ENCODE data around the gene TEX19.
"Not testable (repeated sequence)": the region's sequence is repeated elsewhere in the genome, so short reads cannot be mapped to it uniquely, and the experiment has no call there.

TEX19 gene

DNA sequence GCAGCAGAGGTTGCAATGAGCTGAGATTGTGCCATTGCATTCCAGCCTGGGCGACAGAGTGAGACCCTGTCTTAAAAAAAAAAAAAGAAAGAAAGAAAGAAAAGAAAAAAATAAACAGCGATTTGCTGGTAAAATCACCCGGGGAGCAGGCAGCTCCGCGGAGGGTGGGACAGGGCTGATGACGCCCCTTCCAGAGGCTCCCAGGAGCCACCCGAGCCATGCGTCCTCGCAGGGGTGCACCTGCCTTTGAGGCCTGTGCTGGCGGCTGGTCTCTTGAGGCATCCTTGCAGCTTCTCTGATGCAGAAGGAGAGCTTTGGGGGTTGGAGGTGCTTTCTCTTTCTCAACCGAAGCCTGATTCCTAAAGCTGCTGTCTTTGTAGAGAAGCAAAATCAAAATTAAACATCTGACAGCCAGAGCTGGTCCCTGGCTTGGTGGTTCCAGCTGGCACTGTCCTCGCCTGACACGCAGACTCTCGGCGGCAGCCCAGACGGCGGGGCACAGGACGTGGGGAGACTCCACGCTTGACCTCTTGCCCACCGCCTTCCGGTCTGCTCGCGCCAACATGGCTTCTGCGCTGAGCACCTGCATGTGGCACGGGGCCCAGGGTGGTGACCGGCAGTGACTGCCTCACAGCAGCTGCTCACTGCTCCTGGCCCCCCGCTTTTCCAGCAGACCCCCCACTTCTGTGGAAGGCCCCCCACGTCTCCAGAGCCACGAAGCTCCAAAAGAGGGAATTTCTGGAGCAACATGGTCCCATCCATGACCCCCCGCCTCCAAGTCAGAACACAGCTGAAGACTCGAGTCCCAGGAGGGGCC, 19.1 kb downstream of the TEX19 start:
- Histone ChIP-seq H2BK15ac (replicated peaks; ENCODE audit: low read depth) (no peak overlapping the region), H3K79me1 (ENCODE audit: low read length) (no peaks in the 10 kb centered on the region), H3K18ac (ENCODE audit: low read length) (no peak overlapping the region), H4K8ac (ENCODE audit: low read depth, low read length) (no peak overlapping the region), H3K27ac (ENCODE audit: low read depth, low read length) (no peak overlapping the region), H2BK120ac (ENCODE audit: low read depth, low read length) (no peak overlapping the region), H3K4me1 (ENCODE audit: control insufficient read depth, low read depth, low read length) (no peaks in the 10 kb centered on the region), H3K4me3 (ENCODE audit: low read length) (no peak overlapping the region), H3K36me3 (ENCODE audit: control insufficient read depth, insufficient read depth, low read length) (no peaks in the 10 kb centered on the region), H3K27me3 (ENCODE audit: insufficient read depth, low read length, poor library complexity) (no peaks in the 10 kb centered on the region), H3K56ac (ENCODE audit: low read length) (no peak overlapping the region), H3K79me2 (ENCODE audit: control insufficient read depth, insufficient read depth, low read length) (no peaks in the 10 kb centered on the region), H2BK5ac (ENCODE audit: low read length) (no peak overlapping the region), H3K4me2 (ENCODE audit: low read length) (no peak overlapping the region), H3K9ac (ENCODE audit: low read length) (no peak overlapping the region), H3K4ac (ENCODE audit: low read depth, low read length) (no peak overlapping the region), H3K23ac (ENCODE audit: low read length) (no peak overlapping the region), H4K5ac (ENCODE audit: low read length) (no peak overlapping the region), H2AK5ac (ENCODE audit: low read length) (no peak overlapping the region)
- DNase-seq, result no peak
- WGBS (ENCODE audit: extremely low coverage, insufficient coverage, low lambda C conversion rate), result no CpG with 5 or more reads among the region's 31 CpGs

DNA sequence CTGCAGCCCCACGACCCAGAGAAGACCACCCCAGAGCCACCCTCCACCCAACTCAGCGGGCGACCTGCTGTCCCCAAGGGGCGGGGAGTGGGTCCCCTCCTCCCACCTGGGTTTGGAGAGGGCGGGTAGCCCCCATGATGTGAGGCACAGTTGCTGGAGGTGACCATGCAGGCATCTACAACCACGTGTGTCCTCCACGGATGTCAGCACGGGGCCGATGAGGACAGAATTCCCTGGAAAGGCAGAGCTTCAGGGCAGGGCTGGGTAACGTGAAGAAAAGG, 19.6 kb downstream of the TEX19 start:
- Histone ChIP-seq H4K8ac (ENCODE audit: low read depth, low read length) (no peak overlapping the region), H2BK15ac (replicated peaks; ENCODE audit: low read depth) (no peak overlapping the region), H3K9ac (ENCODE audit: low read length) (no peak overlapping the region), H3K79me2 (ENCODE audit: control insufficient read depth, insufficient read depth, low read length) (no peaks in the 10 kb centered on the region), H2AK5ac (ENCODE audit: low read length) (no peak overlapping the region), H3K4me1 (ENCODE audit: control insufficient read depth, low read depth, low read length) (no peaks in the 10 kb centered on the region), H3K27ac (ENCODE audit: low read depth, low read length) (no peak overlapping the region), H3K18ac (ENCODE audit: low read length) (no peak overlapping the region), H4K5ac (ENCODE audit: low read length) (no peak overlapping the region), H2BK5ac (ENCODE audit: low read length) (no peak overlapping the region), H3K4me2 (ENCODE audit: low read length) (no peak overlapping the region), H3K23ac (ENCODE audit: low read length) (no peak overlapping the region), H2BK120ac (ENCODE audit: low read depth, low read length) (no peak overlapping the region), H3K4ac (ENCODE audit: low read depth, low read length) (no peak overlapping the region), H3K27me3 (ENCODE audit: insufficient read depth, low read length, poor library complexity) (no peaks in the 10 kb centered on the region), H3K56ac (ENCODE audit: low read length) (no peak overlapping the region), H3K4me3 (ENCODE audit: low read length) (no peak overlapping the region), H3K79me1 (ENCODE audit: low read length) (no peaks in the 10 kb centered on the region), H3K36me3 (ENCODE audit: control insufficient read depth, insufficient read depth, low read length) (no peaks in the 10 kb centered on the region)
- WGBS (ENCODE audit: extremely low coverage, insufficient coverage, low lambda C conversion rate), result no CpG with 5 or more reads among the region's 10 CpGs
- DNase-seq, result no peak

DNA sequence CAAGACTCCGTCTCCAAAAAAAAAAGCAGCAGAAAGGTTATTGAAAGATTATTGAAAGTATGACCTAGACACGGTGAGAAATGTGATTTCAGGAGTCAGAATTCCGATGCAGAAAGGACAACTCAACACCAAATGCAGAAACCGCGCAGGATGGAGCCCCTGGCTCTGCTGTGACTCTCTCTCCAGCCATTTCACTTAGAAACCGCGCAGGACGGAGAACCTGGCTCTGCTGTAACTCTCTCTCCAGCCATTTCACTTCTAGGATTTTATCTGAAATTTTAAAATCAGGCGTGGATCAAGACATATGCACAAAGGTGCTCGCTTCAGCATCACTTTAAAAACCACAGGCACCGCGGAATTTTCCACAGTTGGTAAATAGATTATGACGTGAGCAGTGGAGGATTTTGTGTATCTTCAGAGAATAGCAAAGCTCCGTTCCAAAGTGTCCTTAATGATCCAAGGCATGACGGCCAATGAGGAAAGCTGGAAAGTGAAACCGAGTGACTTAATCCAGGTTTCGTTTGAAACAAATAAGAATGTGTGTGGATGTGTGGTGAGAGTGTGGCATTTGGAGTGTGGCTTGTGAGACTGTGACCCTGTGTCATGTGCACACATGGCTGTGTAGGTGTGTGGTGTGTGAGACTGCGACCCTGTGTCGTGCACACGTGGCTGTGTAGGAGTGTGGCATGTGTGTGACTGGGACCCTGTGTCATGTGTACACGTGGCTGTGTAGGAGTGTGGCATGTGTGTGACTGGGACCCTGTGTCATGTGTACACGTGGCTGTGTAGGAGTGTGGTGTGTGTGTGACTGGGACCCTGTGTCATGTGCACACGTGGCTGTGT, 22.0 kb downstream of the TEX19 start:
- no CpG with 5 or more reads among the region's 23 CpGs for WGBS (ENCODE audit: extremely low coverage, insufficient coverage, low lambda C conversion rate)
- Histone ChIP-seq H3K79me2 (ENCODE audit: control insufficient read depth, insufficient read depth, low read length) (no peaks in the 10 kb centered on the region), H4K8ac (ENCODE audit: low read depth, low read length) (no peak overlapping the region), H3K18ac (ENCODE audit: low read length) (no peak overlapping the region), H3K4me2 (ENCODE audit: low read length) (no peak overlapping the region), H3K23ac (ENCODE audit: low read length) (no peak overlapping the region), H3K27ac (ENCODE audit: low read depth, low read length) (no peak overlapping the region), H2BK15ac (replicated peaks; ENCODE audit: low read depth) (no peak overlapping the region), H3K56ac (ENCODE audit: low read length) (no peak overlapping the region), H3K36me3 (ENCODE audit: control insufficient read depth, insufficient read depth, low read length) (no peaks in the 10 kb centered on the region), H4K5ac (ENCODE audit: low read length) (no peak overlapping the region), H3K27me3 (ENCODE audit: insufficient read depth, low read length, poor library complexity) (no peaks in the 10 kb centered on the region), H2BK120ac (ENCODE audit: low read depth, low read length) (no peak overlapping the region), H3K79me1 (ENCODE audit: low read length) (no peaks in the 10 kb centered on the region), H3K4ac (ENCODE audit: low read depth, low read length) (no peak overlapping the region), H3K9ac (ENCODE audit: low read length) (no peak overlapping the region), H2BK5ac (ENCODE audit: low read length) (no peak overlapping the region), H3K4me3 (ENCODE audit: low read length) (no peak overlapping the region), H3K4me1 (ENCODE audit: control insufficient read depth, low read depth, low read length) (no peaks in the 10 kb centered on the region), H2AK5ac (ENCODE audit: low read length) (no peak overlapping the region)
- DNase-seq, result no peak

DNA sequence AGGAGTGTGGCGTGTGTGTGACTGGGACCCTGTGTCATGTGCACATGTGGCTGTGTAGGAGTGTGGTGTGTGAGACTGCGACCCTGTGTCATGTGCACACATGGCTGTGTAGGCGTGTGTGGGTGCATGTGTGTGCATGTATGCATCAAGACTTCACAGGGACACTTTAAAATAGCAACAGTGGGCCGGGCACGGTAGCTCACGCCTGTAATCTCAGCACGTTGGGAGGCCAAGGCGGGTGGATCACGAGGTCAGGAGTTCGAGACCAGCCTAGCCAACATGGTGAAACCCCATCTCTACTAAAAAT, 22.6 kb downstream of the TEX19 start:
- H2BK15ac ChIP-seq (replicated peaks; ENCODE audit: low read depth); H3K4me3 ChIP-seq (ENCODE audit: low read length): not testable (repeated sequence)

DNA sequence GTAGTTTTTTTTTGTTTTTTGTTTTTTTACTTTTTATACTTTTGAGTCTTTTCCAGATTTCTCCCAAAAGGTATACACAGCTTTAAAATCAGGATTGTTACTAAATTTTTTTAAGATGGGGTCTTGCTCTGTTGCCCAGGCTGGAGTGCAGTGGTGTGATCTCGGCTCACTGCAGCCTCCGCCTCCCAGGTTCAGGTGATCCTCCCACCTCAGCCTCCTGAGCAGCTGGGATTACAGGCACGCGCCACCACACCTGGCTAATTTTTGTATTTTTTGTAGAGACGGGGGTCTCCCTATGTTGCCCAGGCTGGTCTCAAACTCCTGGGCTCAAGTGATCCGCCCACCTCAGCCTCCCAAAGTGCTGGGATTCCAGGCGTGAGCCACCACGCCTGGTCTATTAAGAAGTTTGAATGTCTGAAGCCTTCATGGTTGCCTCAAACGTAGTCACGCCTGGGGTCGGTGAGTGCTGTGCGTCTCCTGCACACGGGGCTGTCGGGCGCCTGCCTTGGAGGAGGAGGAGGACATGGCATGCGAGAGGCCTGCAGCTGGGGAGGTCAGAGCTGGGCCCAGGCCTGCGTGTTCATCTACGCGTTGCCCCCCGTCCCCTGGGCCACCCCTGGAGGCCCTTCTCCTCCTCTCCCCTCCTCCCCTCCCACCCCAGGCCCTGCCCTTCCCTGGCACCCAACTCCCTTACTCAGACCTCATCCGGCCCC, 23.3 kb downstream of the TEX19 start:
- not testable (repeated sequence) for H3K23ac ChIP-seq (ENCODE audit: low read length); H2BK5ac ChIP-seq (ENCODE audit: low read length); H3K9ac ChIP-seq (ENCODE audit: low read length); H3K79me2 ChIP-seq (ENCODE audit: control insufficient read depth, insufficient read depth, low read length); H3K4ac ChIP-seq (ENCODE audit: low read depth, low read length); H2BK120ac ChIP-seq (ENCODE audit: low read depth, low read length); H3K36me3 ChIP-seq (ENCODE audit: control insufficient read depth, insufficient read depth, low read length); H2BK15ac ChIP-seq (replicated peaks; ENCODE audit: low read depth); H3K56ac ChIP-seq (ENCODE audit: low read length); H3K27me3 ChIP-seq (ENCODE audit: insufficient read depth, low read length, poor library complexity); H2AK5ac ChIP-seq (ENCODE audit: low read length); H3K79me1 ChIP-seq (ENCODE audit: low read length); H4K8ac ChIP-seq (ENCODE audit: low read depth, low read length); H4K5ac ChIP-seq (ENCODE audit: low read length); H3K4me1 ChIP-seq (ENCODE audit: control insufficient read depth, low read depth, low read length); H3K27ac ChIP-seq (ENCODE audit: low read depth, low read length); DNase-seq; H3K4me3 ChIP-seq (ENCODE audit: low read length); H3K18ac ChIP-seq (ENCODE audit: low read length); H3K4me2 ChIP-seq (ENCODE audit: low read length)
- WGBS (ENCODE audit: extremely low coverage, insufficient coverage, low lambda C conversion rate), result no CpG with 5 or more reads among the region's 21 CpGs

More for the DNA sequence above, 22.6 kb downstream of the TEX19 start:
- not testable (repeated sequence) for H2BK5ac ChIP-seq (ENCODE audit: low read length); H2AK5ac ChIP-seq (ENCODE audit: low read length); DNase-seq; H3K18ac ChIP-seq (ENCODE audit: low read length); H3K4me1 ChIP-seq (ENCODE audit: control insufficient read depth, low read depth, low read length); H3K27ac ChIP-seq (ENCODE audit: low read depth, low read length); H2BK120ac ChIP-seq (ENCODE audit: low read depth, low read length); H3K79me2 ChIP-seq (ENCODE audit: control insufficient read depth, insufficient read depth, low read length); H3K36me3 ChIP-seq (ENCODE audit: control insufficient read depth, insufficient read depth, low read length); H3K27me3 ChIP-seq (ENCODE audit: insufficient read depth, low read length, poor library complexity); H3K4ac ChIP-seq (ENCODE audit: low read depth, low read length); H3K23ac ChIP-seq (ENCODE audit: low read length); H3K9ac ChIP-seq (ENCODE audit: low read length); H4K8ac ChIP-seq (ENCODE audit: low read depth, low read length); H3K4me2 ChIP-seq (ENCODE audit: low read length); H3K56ac ChIP-seq (ENCODE audit: low read length); H3K79me1 ChIP-seq (ENCODE audit: low read length); H4K5ac ChIP-seq (ENCODE audit: low read length)
- no CpG with 5 or more reads among the region's 10 CpGs for WGBS (ENCODE audit: extremely low coverage, insufficient coverage, low lambda C conversion rate)

Measured in mesendoderm (in vitro differentiated cells).